ENCODE measurements around the gene ZNF827.

ZNF827 gene

GRCh38 chr4:145785391-145786008 is 153.1 kb downstream of the ZNF827 start:
- DNase-seq: no peak

- DNase-seq: no peak
These were observed 154.6 kb downstream of the ZNF827 start for GRCh38 chr4:145784036-145784435.

- no peak for DNase-seq
These were observed 155.9 kb downstream of the ZNF827 start for GRCh38 chr4:145782756-145783155.

GRCh38 chr4:145781351-145781750 is 157.3 kb downstream of the ZNF827 start:
- DNase-seq: no peak

- DNase-seq: no peak
These were observed 159.3 kb downstream of the ZNF827 start for GRCh38 chr4:145779319-145779801.

GRCh38 chr4:145776208-145776607 is 162.4 kb downstream of the ZNF827 start:
- no peak for DNase-seq

GRCh38 chr4:145775406-145775805 is 163.2 kb downstream of the ZNF827 start:
- no peak for DNase-seq

- no peak for DNase-seq
These were observed 164.2 kb downstream of the ZNF827 start for GRCh38 chr4:145774473-145774872.

GRCh38 chr4:145773581-145774234 is 164.9 kb downstream of the ZNF827 start:
- no peak for DNase-seq

- no peak for DNase-seq
These were observed 166.3 kb downstream of the ZNF827 start for GRCh38 chr4:145772347-145772746.

GRCh38 chr4:145770124-145770523 is 168.5 kb downstream of the ZNF827 start:
- DNase-seq: no peak

GRCh38 chr4:145769450-145770037 is 169.1 kb downstream of the ZNF827 start:
- DNase-seq: no peak

GRCh38 chr4:145766273-145766672 is 172.3 kb downstream of the ZNF827 start:
- no peak for DNase-seq

GRCh38 chr4:145763399-145763798 is 175.2 kb downstream of the ZNF827 start:
- no peak for DNase-seq

GRCh38 chr4:145762719-145763118 is 175.9 kb downstream of the ZNF827 start:
- no peak for DNase-seq

- DNase-seq: no peak
These were observed 177.4 kb downstream of the ZNF827 start for GRCh38 chr4:145760961-145761929.

GRCh38 chr4:145760176-145760575 is 178.4 kb downstream of the ZNF827 start:
- DNase-seq: no peak

GRCh38 chr4:145757188-145757587 is 181.4 kb downstream of the ZNF827 start:
- DNase-seq: no peak

- DNase-seq: no peak
These were observed 182.4 kb downstream of the ZNF827 start for GRCh38 chr4:145756244-145756643.

GRCh38 chr4:145755802-145756201 is 182.8 kb downstream of the ZNF827 start:
- no peak for DNase-seq

GRCh38 chr4:145743641-145744040 is 195.0 kb downstream of the ZNF827 start:
- no peak for DNase-seq

- no peak for DNase-seq
These were observed 197.8 kb downstream of the ZNF827 start for GRCh38 chr4:145740806-145741205.

GRCh38 chr4:145739845-145740244 is 198.8 kb downstream of the ZNF827 start:
- DNase-seq: no peak
